HG02678 (cell line): ENCODE results near the gene IQCE.

Experiments used
- ATAC-seq: cut with Tn5 transposase; IDR thresholded peaks from one replicate; pipeline ENCODE4 v1.9.1; 2021; ENCODE audit warnings: mild to moderate bottlenecking, moderate library complexity; ENCODE audit not compliant: unreplicated experiment

IQCE gene

DNA sequence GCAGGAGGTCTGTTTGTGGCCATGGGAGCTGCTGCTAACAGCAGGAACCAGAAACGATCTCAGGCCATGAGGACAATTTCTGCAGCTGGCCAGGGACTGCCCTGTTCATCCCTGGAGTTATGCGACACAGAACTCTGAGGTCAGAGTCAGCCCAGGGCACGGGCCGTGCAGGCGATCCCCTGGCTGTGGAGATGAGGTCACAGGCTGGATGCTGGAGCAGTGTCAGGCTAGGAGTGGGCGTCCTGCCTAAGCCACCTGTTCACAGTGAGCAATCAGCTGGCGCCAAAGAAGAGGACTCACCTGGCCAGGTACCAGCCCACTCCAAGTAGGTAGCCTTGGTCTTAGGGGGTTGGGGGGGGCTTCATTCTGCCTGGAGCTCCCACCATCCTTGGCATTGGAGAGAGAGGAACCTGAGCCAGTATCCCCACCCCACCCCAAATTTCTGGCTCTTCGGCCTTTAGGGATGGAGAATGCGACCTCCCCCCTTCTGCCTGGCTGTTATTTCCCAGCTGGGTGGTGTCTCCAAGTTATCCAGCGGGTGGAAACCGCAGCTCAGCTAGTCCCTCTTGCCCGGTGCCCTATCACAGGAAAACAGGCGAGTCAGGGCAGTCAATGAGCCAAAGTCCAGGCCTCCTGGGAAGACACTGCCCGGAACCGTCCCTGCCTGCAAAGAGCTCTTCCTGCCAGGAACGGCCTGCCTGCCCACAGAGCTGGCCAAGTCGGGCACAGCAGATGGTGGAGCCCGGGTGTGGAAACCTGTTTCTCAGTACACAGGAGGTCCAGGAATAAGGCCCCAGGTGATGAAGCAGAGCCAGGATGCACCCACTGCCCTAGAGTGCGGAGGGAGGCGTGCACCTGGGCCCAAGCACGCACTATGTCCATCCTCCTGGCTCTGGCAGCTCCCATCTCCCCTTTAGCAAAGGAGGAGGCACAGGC is 71.2 kb downstream of the IQCE start:
- ATAC-seq: no peak

DNA sequence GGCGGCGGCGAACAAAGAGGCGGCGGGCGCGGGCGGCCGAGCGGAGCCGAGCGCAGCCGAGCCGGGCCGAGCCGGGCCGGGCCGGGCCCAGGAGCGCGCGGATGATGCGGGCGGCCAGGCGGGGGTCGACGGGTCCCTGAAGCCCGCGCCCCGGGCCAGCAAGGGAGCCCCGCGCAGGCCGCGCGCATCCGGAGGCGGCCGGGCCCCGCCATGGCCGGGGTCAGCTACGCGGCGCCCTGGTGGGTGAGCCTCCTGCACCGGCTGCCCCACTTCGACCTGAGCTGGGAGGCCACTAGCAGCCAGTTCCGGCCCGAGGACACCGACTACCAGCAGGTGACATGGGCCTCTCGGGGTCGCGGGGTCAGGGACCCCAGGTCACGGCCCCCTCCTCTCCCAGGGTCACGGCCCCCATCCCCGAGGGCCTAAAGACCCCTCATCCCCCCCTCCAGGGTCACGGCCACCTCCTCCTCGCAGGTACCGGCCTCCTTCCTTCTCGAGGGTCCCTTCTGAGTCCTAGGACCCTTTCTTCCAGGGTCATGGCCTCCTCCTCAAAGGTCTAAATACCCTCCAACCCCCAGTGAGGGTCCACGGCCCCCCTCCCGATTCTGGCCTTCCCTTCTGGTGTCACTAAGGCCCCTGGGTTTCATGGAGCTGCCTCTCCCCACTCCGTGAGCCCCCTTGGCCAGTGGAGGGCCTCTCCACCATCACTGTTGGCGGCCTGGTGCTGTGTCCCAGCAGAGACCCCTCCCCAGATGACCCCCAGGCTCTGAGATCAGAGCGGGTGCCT is 73.4 kb downstream of the IQCE start, which contains the start of gene TTYH3:
Gene TTYH3 (plus strand): TSS at position 41 of the 787 bp plus-strand sequence. CDS start 170 bp downstream, at position 211.
- ATAC-seq: peak; percentile 43

DNA sequence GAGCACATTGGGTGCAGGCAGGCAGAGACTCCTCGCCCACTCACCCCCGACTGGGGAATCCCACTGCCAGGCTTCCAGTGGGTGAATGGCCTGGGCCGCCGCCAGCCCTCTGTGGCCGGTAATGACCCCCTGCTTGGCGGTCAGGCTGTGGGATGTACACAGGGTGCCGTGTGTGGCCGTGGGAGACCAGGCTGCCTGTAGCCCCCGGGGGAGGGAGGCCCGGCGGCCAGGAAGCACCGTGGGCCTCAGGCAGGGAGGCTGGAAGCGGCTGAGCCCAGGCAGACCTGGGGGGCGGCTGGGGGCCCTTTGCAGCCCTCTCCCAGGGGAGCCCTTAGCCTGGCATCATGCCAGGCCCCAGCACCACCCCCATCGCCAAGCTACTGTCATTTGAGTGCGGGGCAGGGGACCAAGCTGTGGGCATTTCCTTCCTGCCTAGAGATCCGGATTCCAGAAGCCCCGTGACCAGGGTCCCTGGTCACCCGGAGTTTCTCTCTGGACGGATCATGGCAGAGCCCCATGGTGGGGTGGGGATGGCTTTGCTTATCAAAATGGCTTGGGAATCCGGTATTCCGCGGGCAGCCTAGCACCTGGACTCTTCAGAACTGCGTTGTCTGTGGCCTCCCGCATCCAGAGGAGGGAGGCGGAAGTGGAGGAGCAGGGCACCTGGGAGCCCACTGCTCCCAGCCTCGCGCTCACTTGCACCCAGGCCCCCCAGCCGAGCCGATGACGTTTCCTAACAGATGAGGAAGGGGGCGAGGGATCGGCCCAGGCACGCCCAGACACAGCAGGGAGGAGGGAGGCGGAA is 74.2 kb downstream of the IQCE start:
- ATAC-seq: no peak

DNA sequence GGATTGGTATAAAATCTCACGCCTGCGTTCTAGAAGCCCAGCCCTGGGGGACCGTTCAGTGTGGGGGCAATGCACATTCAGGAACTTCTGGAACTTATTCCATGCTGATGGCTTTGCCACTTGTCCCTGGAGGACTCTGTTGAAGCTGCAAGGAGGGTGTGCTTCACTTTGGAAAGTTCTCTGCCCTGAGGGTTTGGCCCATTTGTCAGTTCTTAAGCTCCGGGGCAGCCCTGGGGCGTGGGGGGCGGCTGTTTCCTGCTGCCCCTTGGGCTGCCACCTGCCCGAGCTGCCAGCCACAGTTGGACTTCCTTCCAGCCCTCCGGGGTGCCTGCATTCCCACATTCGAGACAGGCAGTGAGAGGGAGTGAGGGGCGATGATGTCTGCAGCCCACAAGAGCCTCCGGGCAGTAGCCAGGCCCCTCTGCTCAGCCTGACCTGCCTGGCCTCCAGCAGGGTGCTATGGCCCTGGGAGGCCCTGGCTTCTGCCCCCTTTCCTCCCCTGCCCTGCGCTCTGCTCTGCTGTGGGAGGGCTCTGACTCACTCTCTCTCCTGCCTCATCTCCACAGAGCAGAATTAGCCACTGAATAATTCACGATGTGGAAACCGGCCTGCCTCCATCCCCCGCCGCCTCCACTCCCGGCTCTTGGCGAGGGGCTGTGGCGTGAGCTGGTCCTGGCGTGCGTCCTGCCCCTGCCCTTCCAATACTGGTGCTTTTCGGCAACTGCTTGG is 74.9 kb downstream of the IQCE start:
- ATAC-seq: no peak

DNA sequence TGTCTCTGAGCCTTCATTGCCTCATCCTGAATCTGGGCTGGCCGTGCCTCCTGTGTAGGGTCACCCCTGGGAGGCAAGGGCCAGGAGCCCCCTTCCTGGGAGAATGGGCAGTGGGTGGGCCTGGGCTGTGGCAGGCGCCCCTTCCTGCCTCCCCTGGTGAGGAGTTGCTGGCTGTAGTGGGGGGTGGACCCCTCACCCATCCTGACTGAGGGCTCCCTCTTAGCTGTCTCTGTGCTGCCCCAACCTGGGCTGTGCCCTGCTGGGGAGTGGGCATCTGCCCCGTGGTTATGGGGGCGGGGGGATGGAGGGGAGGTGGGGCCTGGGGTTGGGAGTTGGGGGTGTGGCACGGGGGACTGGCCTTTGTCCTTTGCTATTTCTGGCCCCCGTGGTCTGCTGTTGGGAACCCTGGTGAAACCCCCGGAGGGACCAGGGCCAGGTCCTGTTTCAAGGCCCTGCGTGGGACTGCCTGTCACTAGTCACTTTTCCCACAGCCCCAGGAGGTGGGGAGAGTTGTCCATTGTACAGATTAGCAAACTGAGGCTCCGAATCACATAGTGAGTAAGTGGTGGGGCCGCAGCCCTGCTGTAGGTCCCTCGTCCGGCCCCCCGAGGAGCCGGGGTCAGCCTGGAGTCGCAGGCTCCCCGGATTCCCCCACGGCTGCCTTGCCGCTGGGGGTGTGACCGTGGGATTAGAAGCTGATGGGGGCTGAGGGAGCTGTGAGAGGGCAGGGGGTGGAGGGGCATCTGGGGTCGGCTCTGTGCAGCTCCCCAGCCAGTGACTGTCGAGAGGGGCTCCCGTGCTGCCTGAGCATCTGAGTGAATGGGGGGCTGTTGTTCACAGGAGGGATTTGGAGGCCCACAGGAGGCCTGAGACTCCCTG is 75.7 kb downstream of the IQCE start:
- no peak for ATAC-seq

DNA sequence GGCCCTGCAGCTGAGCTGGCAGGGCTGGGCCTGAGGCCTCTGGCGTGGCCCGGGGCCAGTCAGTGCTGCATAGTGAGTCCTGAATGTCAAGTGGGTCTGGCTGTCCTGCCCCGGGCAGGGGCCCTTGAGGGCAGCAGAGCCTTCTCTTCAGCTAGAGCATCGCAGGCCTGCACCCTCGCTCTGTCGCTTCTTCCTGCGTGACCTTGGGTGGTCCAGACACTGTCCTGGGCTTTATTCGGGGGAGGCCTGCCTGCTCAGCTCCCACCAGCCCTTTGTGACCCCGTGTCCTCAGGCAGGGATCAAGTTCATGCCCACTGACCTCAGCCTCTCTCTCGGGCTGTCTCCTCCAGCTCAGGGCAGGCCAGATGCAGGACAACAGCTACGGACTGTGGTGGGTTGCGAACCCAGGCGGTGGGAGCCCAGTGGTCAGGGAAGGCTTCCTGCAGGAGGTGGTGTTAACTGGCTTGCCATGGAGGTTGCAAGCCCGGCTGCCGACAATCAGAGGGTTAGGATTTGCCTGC is 76.4 kb downstream of the IQCE start:
- ATAC-seq: no peak

DNA sequence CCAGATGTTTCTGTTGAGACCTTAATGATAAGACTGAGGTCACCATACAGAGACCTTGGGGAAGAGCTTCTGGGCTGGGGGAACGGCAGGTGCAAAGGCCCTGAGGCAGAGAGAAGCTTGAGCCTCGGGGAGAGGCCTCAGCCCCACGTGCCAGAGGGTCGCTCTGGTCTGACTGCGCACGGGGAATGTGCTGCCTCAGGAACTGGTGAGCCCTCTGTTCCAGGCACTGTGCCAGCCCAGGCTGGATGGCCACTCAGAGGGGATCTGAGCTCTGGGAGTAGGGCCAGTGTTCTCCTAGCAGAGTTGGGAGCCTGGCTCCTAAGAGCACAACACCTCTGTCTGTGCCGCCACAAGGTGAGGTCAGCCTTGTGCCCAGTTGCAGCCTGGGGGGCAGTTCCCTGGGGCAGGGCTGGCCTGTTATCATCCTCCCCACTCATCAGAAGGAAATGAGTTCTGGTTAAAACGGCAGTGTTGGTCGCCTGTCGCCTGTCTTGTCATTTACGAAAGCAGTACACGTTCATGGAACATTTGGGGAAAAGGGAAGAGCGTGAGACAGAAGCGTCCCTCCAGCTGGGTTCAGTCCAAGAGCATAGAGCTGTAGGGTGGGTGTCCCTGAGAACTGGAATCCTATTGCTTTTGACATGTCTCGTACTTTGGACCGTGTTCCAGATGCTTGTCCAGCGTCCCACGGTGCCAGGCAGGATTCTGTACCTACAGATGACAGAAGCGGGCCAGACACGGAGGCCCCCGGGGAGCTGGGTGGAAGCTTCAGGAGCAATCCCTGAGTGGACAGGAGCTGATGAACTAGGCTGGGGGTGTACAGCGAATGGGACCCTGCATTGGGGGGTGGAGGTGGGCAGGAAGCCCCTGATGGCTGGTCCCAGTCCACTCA is 77.3 kb downstream of the IQCE start:
- no peak for ATAC-seq

DNA sequence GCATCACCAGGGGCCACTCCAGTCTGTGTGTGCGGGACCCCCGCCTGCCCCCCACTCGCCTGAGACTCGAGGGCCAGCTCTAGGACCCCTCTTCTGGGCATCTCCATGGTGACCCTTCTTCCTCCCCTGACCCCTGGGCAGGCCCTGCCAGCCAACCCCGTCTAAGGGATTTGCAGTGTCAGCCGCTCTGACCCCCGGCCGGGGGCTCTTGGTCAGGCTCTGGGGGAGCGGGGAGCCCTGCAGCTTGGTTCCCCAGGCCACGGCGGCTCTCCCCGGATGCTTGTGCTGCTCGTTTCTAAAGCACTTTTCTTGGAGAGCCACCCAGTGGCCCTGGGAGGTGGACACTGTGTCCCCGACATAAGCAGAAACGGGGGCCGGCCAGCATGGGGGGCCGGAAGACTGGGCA is 78.3 kb downstream of the IQCE start:
- ATAC-seq: no peak

DNA sequence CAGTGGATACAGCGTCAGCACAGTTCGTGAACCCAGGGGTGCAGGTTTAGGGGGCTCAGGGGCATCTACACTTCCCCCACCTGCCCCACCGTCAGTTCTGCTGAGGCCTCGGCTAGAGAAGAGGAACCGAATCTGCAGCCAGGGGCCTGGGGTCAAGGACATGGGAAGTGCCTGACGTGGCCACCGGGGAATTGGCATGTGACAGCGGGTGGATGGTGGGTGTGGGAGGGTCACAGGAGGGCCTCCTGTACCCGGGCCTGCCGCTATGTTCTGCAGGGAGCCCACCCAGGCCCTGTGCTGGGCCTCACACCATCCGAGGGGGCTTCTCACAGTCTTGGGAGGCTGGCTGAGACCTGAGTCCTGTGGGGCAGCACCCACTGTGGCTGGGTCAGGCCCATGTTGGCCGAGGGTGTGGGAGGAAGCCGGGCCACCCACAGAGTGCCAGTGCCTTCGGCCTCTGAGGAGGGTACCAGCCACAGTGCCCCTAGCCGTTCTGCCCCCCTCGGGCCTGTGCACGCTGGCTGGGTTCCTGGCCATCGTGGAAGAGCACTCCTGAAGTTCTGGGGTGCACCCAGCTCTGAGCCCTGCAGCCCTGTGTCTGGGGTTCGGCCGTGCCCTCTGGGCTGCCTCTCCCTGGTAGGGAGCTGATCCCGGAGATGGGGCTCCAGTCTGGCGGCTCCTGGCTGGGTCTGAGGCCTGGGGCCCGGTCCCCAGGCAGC is 78.9 kb downstream of the IQCE start:
- ATAC-seq: peak; percentile 25

DNA sequence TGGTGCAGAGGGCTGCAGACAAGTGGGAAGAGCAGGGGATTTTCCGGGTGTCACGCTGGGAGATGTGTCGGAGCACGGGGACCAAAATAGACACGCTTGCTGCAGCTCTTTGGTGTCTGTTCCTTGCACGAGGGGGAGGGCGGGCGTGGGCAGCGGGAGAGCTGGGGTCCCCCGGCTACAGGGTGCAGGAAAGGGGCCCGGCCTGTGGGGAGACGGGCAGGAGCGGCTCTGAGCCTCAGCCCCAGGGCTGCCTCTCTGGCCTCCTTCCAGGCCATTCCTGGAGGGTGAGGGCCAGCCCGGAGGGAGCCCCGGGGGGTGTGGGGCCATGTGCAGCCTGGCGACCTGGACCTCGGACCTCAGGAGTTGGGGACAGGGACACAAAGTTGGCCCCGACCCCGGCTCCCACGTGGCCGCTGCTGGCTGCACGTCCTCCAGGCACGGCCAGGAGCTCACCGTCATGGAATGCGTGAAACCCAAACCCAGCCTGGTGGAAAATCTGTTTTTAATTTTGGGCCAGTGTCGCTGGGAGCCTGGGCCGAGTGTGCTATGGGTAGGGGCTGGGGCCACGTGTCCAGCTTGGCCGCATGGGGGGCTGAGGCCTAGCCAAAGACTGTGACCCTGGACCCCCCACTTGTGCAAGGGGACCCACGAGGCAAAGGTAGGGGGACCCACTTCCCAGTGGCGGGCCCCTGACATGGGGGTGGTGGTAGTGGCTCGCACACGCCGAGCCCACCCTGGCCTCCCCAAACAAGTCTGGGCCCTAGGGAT is 79.6 kb downstream of the IQCE start:
- no peak for ATAC-seq

DNA sequence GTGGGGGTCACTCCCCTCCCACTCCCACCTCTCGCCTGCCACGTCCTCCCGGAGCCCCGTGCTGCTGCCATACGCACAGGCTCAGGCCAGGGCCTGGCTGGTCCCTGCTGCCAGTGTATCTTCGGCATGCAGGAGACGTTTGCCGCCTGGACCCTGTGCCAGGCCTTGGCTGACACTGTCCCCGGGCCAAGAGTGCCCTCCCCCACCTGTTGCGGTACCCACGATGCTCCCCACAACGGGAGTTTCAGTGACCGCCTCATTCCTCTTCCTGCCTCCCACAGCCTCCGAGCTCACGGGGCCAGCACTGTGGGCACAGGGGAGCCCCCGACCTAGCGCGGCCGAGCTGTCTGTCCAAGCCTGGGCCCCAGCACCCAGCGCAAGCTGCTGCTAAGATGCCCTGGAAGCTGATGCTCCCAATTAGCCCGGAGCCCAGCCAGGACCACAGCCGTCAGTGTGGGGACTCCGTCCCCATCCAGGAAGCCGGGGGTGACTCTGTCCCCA is 80.5 kb downstream of the IQCE start:
- no peak for ATAC-seq

DNA sequence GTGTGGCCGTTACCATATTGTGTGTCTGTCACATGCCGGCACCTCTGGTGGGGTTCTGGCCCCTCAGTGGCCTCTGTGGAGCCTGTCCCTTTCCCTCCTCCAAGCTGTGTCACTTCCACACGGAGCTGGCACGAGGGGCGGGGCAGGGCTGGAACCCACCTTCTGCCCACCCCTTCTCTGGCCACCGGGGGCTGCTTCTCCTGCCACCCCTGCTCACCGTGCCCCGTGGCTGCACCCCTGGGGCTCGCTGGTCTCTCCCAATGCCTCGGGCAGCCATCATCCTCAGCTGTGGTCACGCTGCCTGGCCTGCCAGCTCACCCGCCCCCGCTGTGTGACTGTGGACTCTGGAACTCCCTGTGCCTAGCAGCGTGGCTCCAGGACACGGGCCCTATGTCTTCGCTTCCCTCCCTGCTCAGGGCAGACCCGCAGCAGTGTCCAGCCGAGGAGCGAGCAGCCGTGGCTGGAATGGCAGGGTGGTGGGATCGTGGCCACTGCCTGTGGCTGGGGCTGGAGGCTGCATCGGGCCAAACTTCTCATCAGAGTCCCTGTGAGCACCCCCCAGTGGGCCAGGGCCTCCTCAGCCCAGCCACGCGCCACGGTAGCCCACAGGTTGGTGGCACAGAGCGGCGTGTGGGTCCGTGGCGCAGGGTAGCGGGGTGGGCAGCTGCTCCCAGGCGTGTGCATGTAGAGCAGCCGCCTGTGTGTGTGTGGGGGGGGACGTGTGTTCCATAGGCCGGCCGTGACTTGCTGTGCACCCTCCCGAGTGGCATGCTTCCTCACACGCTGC is 81.1 kb downstream of the IQCE start:
- no peak for ATAC-seq

DNA sequence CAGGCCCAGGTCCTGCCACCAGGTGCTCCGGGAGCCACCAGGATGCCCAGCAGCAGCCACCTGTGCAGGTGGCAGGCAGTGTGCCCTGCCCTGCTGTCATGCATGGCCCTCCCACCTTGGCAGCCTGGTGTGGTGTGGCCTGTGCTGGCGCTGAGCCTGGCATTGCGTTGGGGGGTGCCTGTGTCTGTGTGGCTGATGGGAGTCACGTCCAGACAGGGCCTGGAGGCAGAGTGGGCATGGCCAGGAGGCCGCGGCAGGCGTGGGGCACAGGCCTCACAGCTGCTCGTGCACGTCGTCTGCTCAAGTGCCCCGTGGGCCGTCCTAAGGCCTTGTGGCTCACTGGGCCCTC is 81.7 kb downstream of the IQCE start:
- ATAC-seq: no peak

DNA sequence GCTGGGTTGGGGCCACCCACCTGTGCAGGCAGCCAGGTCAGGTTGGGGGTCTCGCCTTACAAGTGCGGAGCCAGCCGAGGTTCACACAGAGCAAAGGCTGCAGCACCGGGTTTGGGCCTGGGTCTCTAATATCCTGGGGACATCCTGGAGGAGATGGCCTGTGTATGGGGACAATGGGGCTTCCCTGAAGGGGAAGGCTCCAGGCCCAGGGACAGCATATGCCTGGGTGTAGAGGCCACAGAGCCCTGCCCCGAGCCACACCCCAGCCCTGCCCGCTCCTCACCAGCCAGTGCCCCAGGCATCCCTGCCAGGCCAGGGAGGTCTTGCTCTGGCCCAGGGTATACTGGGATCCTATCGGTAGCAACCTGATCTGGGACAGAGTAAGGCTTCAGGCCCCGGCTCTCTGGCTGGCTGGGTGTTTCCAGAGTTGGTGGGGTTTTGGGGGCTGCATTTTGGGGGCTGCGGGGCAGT is 82.1 kb downstream of the IQCE start:
- no peak for ATAC-seq
